H9 (cell line): ENCODE data around the gene STARD8. TPM values are rescaled to one million over a fixed set of nuclear protein-coding genes. Genes with fewer than 3 reads are reported as not detected.

Experiments
- DNase-seq: peaks from one replicate; pipeline ENCODE4 v3.0.0-alpha.2; 2017
- H2AFZ ChIP-seq: one replicate; pipeline ENCODE4 v1.6.1; 2013; ENCODE audit warnings: mild to moderate bottlenecking, low read length, control low read depth, moderate library complexity
- H2AK5ac ChIP-seq: 2 replicates; pipeline ENCODE4 v1.6.1; 2013; ENCODE audit warnings: low read length, control low read depth, mixed read lengths; ENCODE audit not compliant: insufficient read length
- H2BK120ac ChIP-seq: one replicate; pipeline ENCODE4 v1.6.1; 2013; ENCODE audit warnings: low read depth, mild to moderate bottlenecking, low read length, control low read depth, inconsistent platforms; ENCODE audit not compliant: poor library complexity, severe bottlenecking
- H2BK12ac ChIP-seq: 2 replicates; pipeline ENCODE4 v1.6.1; 2013; ENCODE audit warnings: low read length, control low read depth, mixed read lengths, low read depth; ENCODE audit not compliant: insufficient read length
- H2BK15ac ChIP-seq: 2 replicates; pipeline ENCODE4 v1.6.1; 2013; ENCODE audit warnings: low read depth, low read length, control low read depth
- H2BK20ac ChIP-seq: one replicate; pipeline ENCODE4 v1.6.1; 2013; ENCODE audit warnings: low read depth, mild to moderate bottlenecking, low read length, control low read depth, inconsistent platforms; ENCODE audit not compliant: poor library complexity, severe bottlenecking
- H2BK5ac ChIP-seq: 2 replicates; pipeline ENCODE4 v1.6.1; 2013; ENCODE audit warnings: low read length, control low read depth, mixed read lengths; ENCODE audit not compliant: insufficient read length
- H3K14ac ChIP-seq: 2 replicates; pipeline ENCODE4 v1.6.1; 2013; ENCODE audit warnings: low read length, control low read depth; ENCODE audit not compliant: insufficient read depth
- H3K18ac ChIP-seq: 2 replicates; pipeline ENCODE4 v1.6.1; 2013; ENCODE audit warnings: low read depth, mild to moderate bottlenecking, mixed read lengths, low read length, control low read depth; ENCODE audit not compliant: insufficient read length
- H3K23ac ChIP-seq: 2 replicates; pipeline ENCODE4 v1.6.1; 2013; ENCODE audit warnings: low read length, control low read depth, mixed read lengths, low read depth; ENCODE audit not compliant: insufficient read length
- H3K23me2 ChIP-seq: 2 replicates; pipeline ENCODE4 v1.6.1; 2013; ENCODE audit warnings: low read depth, mild to moderate bottlenecking, mixed read lengths, low read length, control low read depth; ENCODE audit not compliant: insufficient read length, poor library complexity, severe bottlenecking
- H3K27ac ChIP-seq: 2 replicates; pipeline ENCODE4 v1.5.1; 2013; ENCODE audit warnings: low read length, control low read depth, mixed read lengths, low read depth; ENCODE audit not compliant: insufficient read length
- H3K27me3 ChIP-seq: 2 replicates; pipeline ENCODE4 v1.6.1; 2013; ENCODE audit warnings: low read length, control low read depth, inconsistent platforms; ENCODE audit not compliant: insufficient read depth
- H3K4ac ChIP-seq: 2 replicates; pipeline ENCODE4 v1.6.1; 2013; ENCODE audit warnings: low read depth, mild to moderate bottlenecking, control low read depth, inconsistent platforms, low read length, moderate library complexity
- H3K4me1 ChIP-seq: 2 replicates; pipeline ENCODE4 v1.6.1; 2013; ENCODE audit warnings: low read length, control low read depth, inconsistent platforms; ENCODE audit not compliant: insufficient read depth
- H3K4me2 ChIP-seq: 2 replicates; pipeline ENCODE4 v1.6.1; 2013; ENCODE audit warnings: low read length, control low read depth, mixed read lengths; ENCODE audit not compliant: insufficient read length, insufficient read depth
- H3K56ac ChIP-seq: 2 replicates; pipeline ENCODE4 v1.6.1; 2013; ENCODE audit warnings: low read depth, mild to moderate bottlenecking, mixed read lengths, low read length, control low read depth; ENCODE audit not compliant: insufficient read length
- H3K79me1 ChIP-seq: 2 replicates; pipeline ENCODE4 v1.6.1; 2013; ENCODE audit warnings: low read depth, mild to moderate bottlenecking, moderate library complexity, low read length, control low read depth, inconsistent platforms; ENCODE audit not compliant: insufficient read depth, poor library complexity, severe bottlenecking
- H3K79me2 ChIP-seq: 2 replicates; pipeline ENCODE4 v1.6.1; 2013; ENCODE audit warnings: low read length, control low read depth, inconsistent platforms; ENCODE audit not compliant: insufficient read depth
- H3K9ac ChIP-seq: 2 replicates; pipeline ENCODE4 v1.6.1; 2013; ENCODE audit warnings: low read length, control low read depth, mixed read lengths; ENCODE audit not compliant: insufficient read length; ENCODE audit errors: extremely low read depth
- H3K9me3 ChIP-seq: one replicate; pipeline ENCODE4 v1.6.1; 2013; ENCODE audit warnings: low read depth, low read length, inconsistent platforms; ENCODE audit not compliant: control insufficient read depth
- H3T11ph ChIP-seq: one replicate; pipeline ENCODE4 v1.6.1; 2013; ENCODE audit warnings: mild to moderate bottlenecking, low read length, control low read depth, inconsistent platforms
- H4K20me1 ChIP-seq: one replicate; pipeline ENCODE4 v1.6.1; 2013; ENCODE audit not compliant: control insufficient read depth, insufficient read length, insufficient read depth
- H4K5ac ChIP-seq: 2 replicates; pipeline ENCODE4 v1.6.1; 2013; ENCODE audit warnings: low read depth, mild to moderate bottlenecking, mixed read lengths, low read length, control low read depth; ENCODE audit not compliant: insufficient read length
- H4K8ac ChIP-seq: replicated peaks from 2 replicates; pipeline ENCODE4 v1.6.1; 2013; ENCODE audit warnings: low read length, control low read depth, mixed read lengths, low read depth; ENCODE audit not compliant: insufficient read length
- H4K91ac ChIP-seq: 2 replicates; pipeline ENCODE4 v1.6.1; 2013; ENCODE audit warnings: low read depth, mild to moderate bottlenecking, moderate library complexity, mixed read lengths, low read length, control low read depth; ENCODE audit not compliant: insufficient read length
- H3K27ac Mint-ChIP-seq, 3 experiments: 2 replicates in 2 of 3; 3 replicates in 1 of 3; pipeline ENCODE4 v1.8.0; 2020 to 2021; ENCODE audit warnings: mixed read lengths in 3 of 3, mild to moderate bottlenecking in 1 of 3, moderate library complexity in 1 of 3
- H3K27me3 Mint-ChIP-seq: 2 replicates; pipeline ENCODE4 v1.8.0; 2021; ENCODE audit warnings: low read depth, mild to moderate bottlenecking, moderate library complexity, mixed read lengths
- H3K36me3 Mint-ChIP-seq, 3 experiments: 2 replicates in 2 of 3; 3 replicates in 1 of 3; pipeline ENCODE4 v1.8.0; 2020 to 2021; ENCODE audit warnings: low read depth in 3 of 3, mixed read lengths in 3 of 3; ENCODE audit not compliant: insufficient read depth in 1 of 3
- H3K4me1 Mint-ChIP-seq, 2 experiments: 2 replicates each; pipeline ENCODE4 v1.8.0; 2020; ENCODE audit warnings: mixed read lengths in 2 of 2
- H3K4me3 Mint-ChIP-seq, 2 experiments: 2 replicates in 1 of 2; 3 replicates in 1 of 2; pipeline ENCODE4 v1.8.0; 2020 to 2021; ENCODE audit warnings: mild to moderate bottlenecking in 2 of 2, mixed read lengths in 2 of 2, moderate library complexity in 1 of 2
- H3K9me3 Mint-ChIP-seq, 2 experiments: 2 replicates in 1 of 2; 3 replicates in 1 of 2; pipeline ENCODE4 v1.8.0; 2020; ENCODE audit warnings: mild to moderate bottlenecking in 2 of 2, mixed read lengths in 2 of 2, moderate library complexity in 1 of 2
- WGBS: extraction: QIAGEN DNeasy Blood & Tissue Kit; methylation state at CpG from one replicate; pipeline ENCODE4 v1.1.7; 2013; ENCODE audit warnings: missing lambda C conversion rate, low lambda C conversion rate, mixed read lengths; ENCODE audit not compliant: insufficient read length; ENCODE audit errors: extremely low coverage; 5-methylcytosine and 5-hydroxymethylcytosine counted together
- total RNA-seq: library from RNA; stranded (reverse); gene quantifications from 2 replicates; pipeline ENCODE4 v1.2.1, GENCODE V29; 2021
- TF ChIP-seq, protein P1 (sequence below): fragments of 200-600 bp; sonication (generic); conservative IDR thresholded peaks from 3 replicates; pipeline ENCODE4 v1.8.0; 2021; ENCODE audit warnings: antibody characterized with exemption, mild to moderate bottlenecking

STARD8 gene
- total RNA-seq, 1 experiment from 2014 or later, result 0.52 TPM

DNA sequence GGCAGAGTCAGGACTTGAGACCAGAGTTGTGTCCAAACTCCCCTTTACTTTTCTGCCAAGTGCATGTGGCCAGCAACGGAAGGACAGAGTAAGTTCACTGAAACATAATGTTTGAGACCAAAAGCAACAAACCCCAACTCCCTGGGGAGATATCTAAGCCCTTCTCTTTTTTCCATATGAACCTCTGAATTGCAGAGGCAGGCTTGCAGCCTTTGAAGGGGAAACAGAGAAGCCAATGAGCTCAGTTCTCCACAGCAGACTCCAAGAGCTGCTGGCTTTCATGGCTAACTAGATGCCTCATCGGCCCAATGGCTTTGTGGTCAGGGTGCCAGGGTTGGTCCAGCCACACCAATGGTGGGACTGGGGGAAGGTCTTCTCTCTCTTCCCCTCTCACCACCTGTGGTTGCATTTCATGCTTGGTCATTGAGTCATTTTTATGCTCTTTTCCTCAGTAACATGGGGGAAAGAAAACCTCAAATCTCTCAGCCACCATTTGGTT, 34.0 kb downstream of the STARD8 start:
- H2BK12ac ChIP-seq, result no peak overlapping the region
- H2BK20ac ChIP-seq, result no peak overlapping the region
- no peaks in the 10 kb centered on the region for H3K23me2 ChIP-seq
- H3K27me3 Mint-ChIP-seq, result peaks cover 6% of the 10 kb centered on the region
- no peaks in the 10 kb centered on the region; a peak in 3 of 7 replicates for H3K36me3 Mint-ChIP-seq
- no peaks in the 10 kb centered on the region for H3K79me2 ChIP-seq
- no peaks in the 10 kb centered on the region for H4K20me1 ChIP-seq
- no peak overlapping the region for H3K27ac Mint-ChIP-seq
- no peak for DNase-seq
- H3K79me1 ChIP-seq, result no peaks in the 10 kb centered on the region
- H3K4me1 ChIP-seq, result no peaks in the 10 kb centered on the region; the same call in 1 of the 2 replicates
- H3K18ac ChIP-seq, result no peak overlapping the region
- H4K8ac ChIP-seq, result no peak overlapping the region
- H3K9me3 ChIP-seq, result peaks cover 53% of the 10 kb centered on the region
- H3K14ac ChIP-seq, result no peak overlapping the region
- no peak overlapping the region for H3K23ac ChIP-seq
- H3K4ac ChIP-seq, result no peak overlapping the region
- H3K4me3 Mint-ChIP-seq, result no peak overlapping the region
- TF ChIP-seq, protein P1, sequence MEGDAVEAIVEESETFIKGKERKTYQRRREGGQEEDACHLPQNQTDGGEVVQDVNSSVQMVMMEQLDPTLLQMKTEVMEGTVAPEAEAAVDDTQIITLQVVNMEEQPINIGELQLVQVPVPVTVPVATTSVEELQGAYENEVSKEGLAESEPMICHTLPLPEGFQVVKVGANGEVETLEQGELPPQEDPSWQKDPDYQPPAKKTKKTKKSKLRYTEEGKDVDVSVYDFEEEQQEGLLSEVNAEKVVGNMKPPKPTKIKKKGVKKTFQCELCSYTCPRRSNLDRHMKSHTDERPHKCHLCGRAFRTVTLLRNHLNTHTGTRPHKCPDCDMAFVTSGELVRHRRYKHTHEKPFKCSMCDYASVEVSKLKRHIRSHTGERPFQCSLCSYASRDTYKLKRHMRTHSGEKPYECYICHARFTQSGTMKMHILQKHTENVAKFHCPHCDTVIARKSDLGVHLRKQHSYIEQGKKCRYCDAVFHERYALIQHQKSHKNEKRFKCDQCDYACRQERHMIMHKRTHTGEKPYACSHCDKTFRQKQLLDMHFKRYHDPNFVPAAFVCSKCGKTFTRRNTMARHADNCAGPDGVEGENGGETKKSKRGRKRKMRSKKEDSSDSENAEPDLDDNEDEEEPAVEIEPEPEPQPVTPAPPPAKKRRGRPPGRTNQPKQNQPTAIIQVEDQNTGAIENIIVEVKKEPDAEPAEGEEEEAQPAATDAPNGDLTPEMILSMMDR, result no peak
- no peak overlapping the region for H2BK120ac ChIP-seq
- no peak overlapping the region for H3K4me2 ChIP-seq
- no peak overlapping the region for H2AFZ ChIP-seq
- peaks cover 35 to 48% of the 10 kb centered on the region in 2 experiments for H3K4me1 Mint-ChIP-seq
- no peak overlapping the region for H3K56ac ChIP-seq
- no peak overlapping the region for H2BK5ac ChIP-seq
- no CpG with 5 or more reads among the region's 2 CpGs for WGBS
- no peak overlapping the region for H4K91ac ChIP-seq
- no peak overlapping the region for H2BK15ac ChIP-seq
- H3T11ph ChIP-seq, result no peak overlapping the region
- H3K9ac ChIP-seq, result no peak overlapping the region
- no peak overlapping the region for H2AK5ac ChIP-seq
- H3K27me3 ChIP-seq, result no peaks in the 10 kb centered on the region
- peaks cover 68 to 69% of the 10 kb centered on the region in 2 experiments for H3K9me3 Mint-ChIP-seq
- H3K27ac ChIP-seq, result no peak overlapping the region
- H4K5ac ChIP-seq, result no peak overlapping the region
